Calu3 (cell line): ENCODE measurements around the gene ZMYND12. TPM values are rescaled to one million over a fixed set of nuclear protein-coding genes. Genes with fewer than 3 reads are reported as not detected.

ENCODE experiments used
- BruUV-seq: library from RNA; stranded (reverse); fragments of 400-500 nt; replicated peaks from 2 replicates; lab custom pipeline; 2021; lab: Mats Ljungman, UMichigan
- CTCF ChIA-PET: fragments of 300-600 bp; sonication (Branson Sonifier 250); formaldehyde crosslinking; loops from one replicate; lab custom pipeline; 2022; ENCODE audit warnings: antibody characterized with exemption; lab: Charles Lee
- DNase-seq: peaks from one replicate; pipeline ENCODE4 v3.0.0; 2022
- H3K27ac Mint-ChIP-seq: one replicate; pipeline ENCODE4 v1.8.0; 2022; ENCODE audit warnings: mixed read lengths; ENCODE audit not compliant: unreplicated experiment
- H3K27me3 Mint-ChIP-seq: one replicate; pipeline ENCODE4 v1.8.0; 2022; ENCODE audit warnings: mixed read lengths; ENCODE audit not compliant: unreplicated experiment
- H3K36me3 Mint-ChIP-seq: one replicate; pipeline ENCODE4 v1.8.0; 2022; ENCODE audit warnings: mild to moderate bottlenecking, moderate library complexity, mixed read lengths; ENCODE audit not compliant: insufficient read depth, unreplicated experiment
- H3K4me1 Mint-ChIP-seq: one replicate; pipeline ENCODE4 v1.8.0; 2022; ENCODE audit warnings: mild to moderate bottlenecking, low read depth, mixed read lengths; ENCODE audit not compliant: unreplicated experiment
- H3K4me3 Mint-ChIP-seq: one replicate; pipeline ENCODE4 v1.8.0; 2022; ENCODE audit warnings: mild to moderate bottlenecking, low read depth, moderate library complexity, mixed read lengths; ENCODE audit not compliant: unreplicated experiment
- H3K9me3 Mint-ChIP-seq: one replicate; pipeline ENCODE4 v1.8.0; 2022; ENCODE audit warnings: low read depth, mixed read lengths; ENCODE audit not compliant: unreplicated experiment
- CTCF ChIP-seq: fragments of 200-600 bp; IDR thresholded peaks from one replicate; pipeline ENCODE4 v1.8.0; 2022; ENCODE audit warnings: antibody characterized with exemption; ENCODE audit not compliant: unreplicated experiment
- intact Hi-C: fragments of 100-400 bp; cut with micrococcal nuclease; formaldehyde crosslinking; loops from one replicate; pipeline ENCODE4 v1.10.0; 2022; ENCODE audit not compliant: unreplicated experiment
- total RNA-seq: library from RNA; stranded (reverse); gene quantifications from 2 replicates; pipeline ENCODE4 v1.2.3, GENCODE V29; 2022

The ZMYND12 gene
- total RNA-seq, 1 experiment from 2014 or later, result 1.1 TPM

GRCh38 chr1:42463921-42464320, 8.1 kb upstream of the ZMYND12 start:
- no peak for TF ChIP-seq CTCF
- Mint-ChIP-seq H3K4me3 (peak overlapping the region; percentile 86), H3K36me3 (peaks cover 37% of the 10 kb centered on the region), H3K4me1 (peaks cover 21% of the 10 kb centered on the region), H3K27ac (peak overlapping the region; percentile 32), H3K27me3 (no peaks in the 10 kb centered on the region), H3K9me3 (no peaks in the 10 kb centered on the region)
- intact Hi-C loops, result loop anchor here (5.0 kb wide), 1 partner anchor 122 kb away; no protein-coding TSS in a partner anchor
- no TSS peak for BruUV-seq
- DNase-seq, result no peak
- CTCF ChIA-PET, result no interaction called here

DNA sequence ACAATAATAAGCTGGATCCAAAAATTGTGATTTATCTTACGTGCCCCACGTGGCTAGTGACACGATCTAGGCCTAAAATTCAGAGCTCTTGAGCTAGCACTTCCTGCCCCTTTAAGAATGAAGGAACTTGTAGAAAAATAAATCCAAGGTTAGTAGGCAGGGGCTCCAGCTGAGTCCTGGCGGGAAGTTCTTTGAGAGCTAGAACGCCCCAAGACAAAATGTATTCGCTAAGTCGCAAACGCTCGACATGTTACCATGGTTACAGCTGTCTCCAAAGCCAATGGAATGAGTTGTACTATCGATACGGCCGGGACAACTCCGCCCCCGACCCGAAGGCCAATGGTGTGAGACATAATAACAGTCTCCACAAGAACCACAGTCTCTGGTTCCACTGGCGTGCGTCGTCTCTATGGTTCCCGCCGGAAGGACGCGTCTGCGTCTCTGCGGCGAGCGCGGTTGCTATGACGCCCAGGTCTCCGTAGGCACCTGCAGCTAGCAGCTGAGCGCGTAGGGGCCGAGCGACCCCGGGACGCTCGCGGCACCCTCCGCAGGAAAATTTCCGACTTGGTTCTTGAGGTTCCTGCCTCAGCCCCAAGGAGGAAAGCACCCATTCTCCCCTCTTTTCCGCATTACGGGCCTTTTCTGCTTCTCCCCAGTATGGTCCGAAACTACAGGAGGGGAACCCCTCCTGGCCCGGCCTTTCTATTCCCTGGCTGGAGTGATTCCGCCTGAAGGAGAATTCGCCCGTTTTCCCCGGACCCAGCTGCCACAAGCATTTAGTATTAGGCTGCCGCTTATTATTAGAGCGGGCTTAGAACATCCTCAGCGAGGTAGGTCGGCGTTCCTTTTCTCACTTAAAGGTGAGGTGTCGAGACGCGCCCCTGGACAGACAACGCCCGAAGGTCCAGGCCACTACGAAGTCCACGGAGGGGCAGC, 7.3 kb upstream of the ZMYND12 start, which contains the start of gene CCDC30:
Gene CCDC30 (plus strand): TSS at position 459 of the 936 bp plus-strand sequence. CDS start 17,266 bp downstream, outside the sequence.
- peak within 1 kb of the TSS; percentile 32 for H3K27ac Mint-ChIP-seq
- CTCF ChIA-PET, result interaction anchor here (0.8 to 1.0 kb wide), 2 partner anchors 12 to 119 kb away, joined by 3 read pairs; no protein-coding TSS in a partner anchor
- intact Hi-C loops, result loop anchor here (5.0 kb wide), 1 partner anchor 121 kb away; no protein-coding TSS in a partner anchor
- no TSS peak for BruUV-seq
- H3K4me3 Mint-ChIP-seq, result peak within 1 kb of the TSS; percentile 86
- no peak for TF ChIP-seq CTCF
- DNase-seq, result peak; percentile 96
- peaks cover 25% of the 10 kb centered on the region for H3K4me1 Mint-ChIP-seq
- no peaks in the 10 kb centered on the region for H3K9me3 Mint-ChIP-seq
- peaks cover 45% of the 10 kb centered on the region for H3K36me3 Mint-ChIP-seq
- no peaks in the 10 kb centered on the region for H3K27me3 Mint-ChIP-seq

DNA sequence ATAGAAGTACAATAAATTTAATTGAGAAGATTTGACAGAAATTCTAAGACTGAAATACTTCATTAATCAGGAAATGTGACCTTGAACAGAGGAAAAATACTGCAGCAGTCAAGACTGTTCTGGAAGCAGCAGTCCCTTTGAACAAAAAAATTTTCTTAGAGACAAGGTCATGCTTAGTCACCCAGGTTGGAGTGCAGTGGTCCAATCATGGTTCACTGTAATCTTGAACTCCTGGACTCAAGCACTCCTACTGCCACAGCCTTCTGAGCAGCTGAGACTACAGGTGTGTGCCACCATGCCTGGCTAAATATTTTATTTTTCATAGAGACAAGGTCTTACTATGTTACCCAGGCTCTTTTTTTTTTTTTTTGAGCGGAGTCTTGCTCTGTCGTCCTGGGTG, 5.4 kb upstream of the ZMYND12 start:
- intact Hi-C loops, result loop anchor here (5.0 kb wide), 1 partner anchor 119 kb away; no protein-coding TSS in a partner anchor
- Mint-ChIP-seq H3K27me3 (no peaks in the 10 kb centered on the region), H3K4me1 (peaks cover 36% of the 10 kb centered on the region), H3K4me3 (no peak overlapping the region), H3K36me3 (peaks cover 64% of the 10 kb centered on the region), H3K27ac (no peak overlapping the region), H3K9me3 (no peaks in the 10 kb centered on the region)
- CTCF ChIA-PET, result no interaction called here
- no peak for DNase-seq
- no peak for TF ChIP-seq CTCF
- BruUV-seq, result no TSS peak

DNA sequence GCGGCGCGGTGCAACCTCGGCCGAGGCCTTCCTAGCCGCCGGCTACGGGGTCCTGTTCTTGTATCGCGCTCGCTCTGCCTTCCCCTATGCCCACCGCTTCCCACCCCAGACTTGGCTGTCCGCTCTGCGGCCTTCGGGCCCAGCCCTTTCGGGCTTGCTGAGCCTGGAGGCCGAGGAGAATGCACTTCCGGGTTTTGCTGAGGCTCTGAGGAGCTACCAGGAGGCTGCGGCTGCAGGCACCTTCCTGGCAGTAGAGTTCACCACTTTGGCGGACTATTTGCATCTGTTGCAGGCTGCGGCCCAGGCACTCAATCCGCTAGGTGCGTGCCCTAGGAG, 900 bp upstream of the ZMYND12 start:
- peaks cover 23% of the 10 kb centered on the region for H3K4me1 Mint-ChIP-seq
- no peaks in the 10 kb centered on the region for H3K27me3 Mint-ChIP-seq
- peak overlapping the region; percentile 77 for H3K4me3 Mint-ChIP-seq
- TF ChIP-seq CTCF, result no peak
- peak overlapping the region; percentile 75 for H3K27ac Mint-ChIP-seq
- BruUV-seq, result no TSS peak
- peak; percentile 48 for DNase-seq
- H3K9me3 Mint-ChIP-seq, result no peaks in the 10 kb centered on the region
- H3K36me3 Mint-ChIP-seq, result peaks cover 54% of the 10 kb centered on the region
- intact Hi-C loops, result loop anchor here (5.0 kb wide), 1 partner anchor 279 kb away; no protein-coding TSS in a partner anchor
- CTCF ChIA-PET, result no interaction called here
